HepG2 (cell line): ENCODE results near the gene PLEKHA8. TPM values are rescaled to one million over a fixed set of nuclear protein-coding genes. Genes with fewer than 3 reads are reported as not detected.

Experiments used
- ATAC-seq: fragments of 200-7000 bp; cut with Tn5 transposase; 3 replicates; pipeline ENCODE4 v1.9.1; 2020; ENCODE audit warnings: mild to moderate bottlenecking, moderate library complexity
- BruUV-seq: library from RNA; stranded (reverse); fragments of 400-500 nt; replicated peaks from 2 replicates; lab custom pipeline; 2021; lab: Mats Ljungman, UMichigan
- CTCF ChIA-PET: fragments of 300-600 bp; formaldehyde crosslinking; extraction: SDS; loops from one replicate; lab custom pipeline; 2021; ENCODE audit warnings: low total read pairs, inconsistent platforms, low intra/inter-chr PET ratio; lab: Yijun Ruan, JAX
- POLR2A ChIA-PET: fragments of 350-600 bp; sonication (Branson Sonifier 250); formaldehyde crosslinking; loops from one replicate; lab custom pipeline; 2020; ENCODE audit warnings: antibody characterized with exemption, inconsistent platforms; lab: Yijun Ruan, JAX
- DNase-seq: peaks from one replicate; pipeline ENCODE4 v3.0.0-alpha.2; 2015; ENCODE audit warnings: low spot score
- FAIRE-seq: peaks from 3 replicates; lab custom pipeline; 2011; peaks lifted over from hg19 to GRCh38; lab: Jason Lieb, UNC
- H2AFZ ChIP-seq: one replicate; pipeline ENCODE4 v1.6.1; 2011; ENCODE audit warnings: low read length, inconsistent platforms
- H3K27ac ChIP-seq: fragments of 300-600 bp; 3 replicates; pipeline ENCODE4 v1.8.0; 2011; ENCODE audit warnings: mixed run types, mild to moderate bottlenecking, mixed read lengths, low read length, inconsistent platforms; ENCODE audit not compliant: insufficient read depth; ENCODE audit errors: extremely low read length
- H3K27me3 ChIP-seq, 2 experiments: fragments of 200-600 bp in 1 of 2; 2 replicates in 1 of 2; 3 replicates in 1 of 2; pipeline versions ENCODE4 v1.6.0 to v1.8.0; 2011; ENCODE audit warnings: low read length in 2 of 2, mild to moderate bottlenecking in 2 of 2, moderate library complexity in 2 of 2, inconsistent platforms in 1 of 2; ENCODE audit not compliant: insufficient read depth in 2 of 2, control insufficient read depth in 1 of 2
- H3K36me3 ChIP-seq, 2 experiments: fragments of 200-600 bp in 1 of 2; replicated peaks in 1 of 2; 2 replicates in 1 of 2; 3 replicates in 1 of 2; pipeline versions ENCODE4 v1.5.1 to v1.8.0; 2011; ENCODE audit warnings: low read length in 2 of 2, inconsistent platforms in 1 of 2; ENCODE audit not compliant: insufficient read depth in 2 of 2, control insufficient read depth in 1 of 2
- H3K4me1 ChIP-seq: 2 replicates; pipeline ENCODE4 v1.5.1; 2012; ENCODE audit warnings: low read length, inconsistent platforms; ENCODE audit not compliant: insufficient read depth
- H3K4me2 ChIP-seq: 2 replicates; pipeline ENCODE4 v1.6.0; 2011; ENCODE audit warnings: low read depth, low read length, inconsistent platforms
- H3K4me3 ChIP-seq, 3 experiments: fragments of 200-600 bp in 1 of 3; sonication (generic), shearing (Covaris generic) in 1 of 3; replicated peaks in 1 of 3; 2 replicates each; pipeline ENCODE4 v1.5.1; 2011 to 2016; ENCODE audit warnings: low read length in 3 of 3, inconsistent platforms in 2 of 3, low read depth in 2 of 3, mild to moderate bottlenecking in 2 of 3, control low read depth in 1 of 3, mixed read lengths in 1 of 3; ENCODE audit not compliant: insufficient read depth in 1 of 3
- H3K79me2 ChIP-seq: one replicate; pipeline ENCODE4 v1.6.1; 2011; ENCODE audit warnings: low read length, inconsistent platforms; ENCODE audit not compliant: insufficient read depth
- H3K9ac ChIP-seq: 2 replicates; pipeline ENCODE4 v1.6.0; 2011; ENCODE audit warnings: mild to moderate bottlenecking, low read depth, low read length, inconsistent platforms; ENCODE audit not compliant: insufficient read depth
- H3K9me3 ChIP-seq: 2 replicates; pipeline ENCODE4 v1.5.1; 2012; ENCODE audit warnings: mild to moderate bottlenecking, low read length
- H4K20me1 ChIP-seq: 2 replicates; pipeline ENCODE4 v1.6.0; 2011; ENCODE audit warnings: inconsistent platforms, mild to moderate bottlenecking, low read length, moderate library complexity; ENCODE audit not compliant: insufficient read depth
- FOXK2 ChIP-seq: fragments of 450-650 bp; IDR thresholded peaks from 2 replicates; pipeline ENCODE4 v1.6.1; 2016
- GABPB1 ChIP-seq: IDR thresholded peaks from 2 replicates; pipeline ENCODE4 v1.6.1; 2016; ENCODE audit warnings: mild to moderate bottlenecking, missing genetic modification reagents, moderate library complexity, missing compliant biosample characterization
- HNRNPLL ChIP-seq: fragments of 200-400 bp; formaldehyde crosslinking; IDR thresholded peaks from 2 replicates; pipeline ENCODE4 v1.6.1; 2017; ENCODE audit warnings: mild to moderate bottlenecking, low read depth, low read length; ENCODE audit not compliant: poor library complexity, severe bottlenecking
- ISX ChIP-seq: sonication (generic); formaldehyde crosslinking; conservative IDR thresholded peaks from 2 replicates; pipeline ENCODE4 v1.5.0; 2020; ENCODE audit warnings: missing genetic modification reagents
- STAG1 ChIP-seq: sonication (generic); formaldehyde crosslinking; IDR thresholded peaks from 2 replicates; pipeline ENCODE4 v1.4.0; 2020; ENCODE audit warnings: missing genetic modification reagents
- THAP11 ChIP-seq: IDR thresholded peaks from 2 replicates; pipeline ENCODE4 v1.6.1; 2016; ENCODE audit warnings: missing biosample characterization, missing genetic modification reagents
- TSC22D2 ChIP-seq: sonication (generic); formaldehyde crosslinking; IDR thresholded peaks from 2 replicates; pipeline ENCODE4 v1.5.1; 2020; ENCODE audit warnings: missing genetic modification reagents, mild to moderate bottlenecking, borderline replicate concordance
- ZNF614 ChIP-seq: IDR thresholded peaks from 2 replicates; pipeline ENCODE4 v1.6.1; 2018; ENCODE audit warnings: missing biosample characterization, missing genetic modification reagents, inconsistent platforms, borderline replicate concordance
- ZNF841 ChIP-seq: sonication (generic); formaldehyde crosslinking; IDR thresholded peaks from 2 replicates; pipeline ENCODE4 v1.8.1; 2023; ENCODE audit warnings: missing genetic modification reagents, borderline replicate concordance
- ZSCAN20 ChIP-seq: sonication (generic); formaldehyde crosslinking; IDR thresholded peaks from 2 replicates; pipeline ENCODE4 v1.4.0; 2020; ENCODE audit warnings: missing genetic modification reagents, mild to moderate bottlenecking, borderline replicate concordance
- WGBS: methylation state at CpG from one replicate; pipeline ENCODE4 v1.1.6; 2017; ENCODE audit warnings: low lambda C conversion rate; 5-methylcytosine and 5-hydroxymethylcytosine counted together
- in situ Hi-C: cut with HindIII; loops from 2 replicates; pipeline ENCODE4 v1.10.0; 2017; ENCODE audit warnings: low pct_unique_long_range_greater_than_20kb; ENCODE audit not compliant: extremely low pct_ligation_motif_present
- intact Hi-C: fragments of 100-400 bp; cut with micrococcal nuclease; formaldehyde crosslinking; loops from one replicate; pipeline ENCODE4 v1.10.0; 2022; ENCODE audit not compliant: unreplicated experiment
- polyA plus RNA-seq, 8 experiments: library from polyadenylated mRNA; depleted of rRNA in 3 of 8; stranded (reverse) in 7 of 8; unstranded in 1 of 8; fragments of >200 nt; fragmentation: Illumina TruSeq in 4 of 8; extraction: Trizol in 4 of 8; gene quantifications; 2 replicates each; pipeline versions ENCODE4 v1.2.1 to v1.2.3, GENCODE V29; 2011 to 2016; ENCODE audit warnings: low read depth in 4 of 8, missing spikeins in 1 of 8, mixed read lengths in 1 of 8; ENCODE audit not compliant: insufficient read depth in 1 of 8
- total RNA-seq, 5 experiments: library from RNA; depleted of rRNA; stranded (reverse); fragments of >200 nt; fragmentation: Illumina TruSeq; extraction: Trizol; gene quantifications; 2 replicates each; pipeline ENCODE4 v1.2.3, GENCODE V29; 2016; ENCODE audit warnings: low read depth in 1 of 5
- TF ChIP-seq, protein P1 (sequence below): sonication (generic); formaldehyde crosslinking; IDR thresholded peaks from 2 replicates; pipeline ENCODE4 v1.4.0; 2020; ENCODE audit warnings: missing genetic modification reagents, borderline replicate concordance
- TF ChIP-seq, protein P2 (sequence below): sonication (generic); formaldehyde crosslinking; IDR thresholded peaks from 2 replicates; pipeline ENCODE4 v1.9.0; 2021; ENCODE audit warnings: missing genetic modification reagents, mild to moderate bottlenecking, borderline replicate concordance
- TF ChIP-seq, protein P3 (sequence below): sonication (generic); formaldehyde crosslinking; IDR thresholded peaks from 2 replicates; pipeline ENCODE4 v1.4.0; 2020; ENCODE audit warnings: mild to moderate bottlenecking, missing genetic modification reagents
- TF ChIP-seq, protein P4 (sequence below): sonication (generic); formaldehyde crosslinking; IDR thresholded peaks from 2 replicates; pipeline ENCODE4 v1.4.0; 2020; ENCODE audit warnings: missing genetic modification reagents, low read depth, mild to moderate bottlenecking, borderline replicate concordance

Gene PLEKHA8
- total and polyA plus RNA-seq, 2 of the 13 experiments (the other 11 are each of a cell fraction or from before 2014, with no cell fraction given), result 12.5 to 26.4 TPM

DNA sequence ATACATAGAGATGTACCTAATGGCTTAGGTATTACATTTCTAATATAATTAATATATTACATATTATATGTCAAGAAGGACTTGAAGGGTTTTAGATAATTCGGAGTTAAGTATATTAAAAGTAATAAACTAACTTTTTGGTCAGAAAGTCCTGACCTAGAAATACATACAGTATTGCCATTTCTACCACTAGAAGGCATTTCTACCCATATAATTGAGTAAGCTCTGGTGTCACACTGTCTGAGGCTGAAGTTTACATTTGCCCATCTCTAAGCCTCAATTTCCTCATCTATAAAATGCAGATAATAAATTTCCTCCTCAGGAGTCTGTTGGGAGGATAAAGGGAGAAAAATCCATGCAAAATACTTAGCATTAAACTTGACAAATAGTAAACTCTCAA is 8.8 kb upstream of the PLEKHA8 start:
- Histone ChIP-seq H3K27me3 (no peaks in the 10 kb centered on the region), H3K79me2 (peaks cover 24% of the 10 kb centered on the region), H3K4me2 (no peak overlapping the region), H4K20me1 (no peaks in the 10 kb centered on the region), H3K9ac (no peak overlapping the region), H3K4me1 (peaks cover 21% of the 10 kb centered on the region), H3K36me3 (peaks cover 0 to 24% of the 10 kb centered on the region in 2 experiments; a peak in 3 of 5 replicates), H3K27ac (no peak overlapping the region), H3K4me3 (no peak overlapping the region), H2AFZ (no peak overlapping the region), H3K9me3 (no peaks in the 10 kb centered on the region)
- in situ Hi-C loops (no loop called here), intact Hi-C loops (no loop called here)
- no peak for FAIRE-seq
- no peak for DNase-seq
- TF ChIP-seq FOXK2 (no peak), ZSCAN20 (CRISPR knock-in tag) (no peak), ZNF841 (no peak), TSC22D2 (CRISPR knock-in tag) (no peak), STAG1 (CRISPR knock-in tag) (peak; percentile 11; the same call in 1 of the 2 replicates)
- ATAC-seq, result no peak
- BruUV-seq, result no TSS peak
- ChIA-PET POLR2A (no interaction called here), CTCF (no interaction called here)
- 93% methylated on average over 1 of the region's 1 CpG for WGBS

DNA sequence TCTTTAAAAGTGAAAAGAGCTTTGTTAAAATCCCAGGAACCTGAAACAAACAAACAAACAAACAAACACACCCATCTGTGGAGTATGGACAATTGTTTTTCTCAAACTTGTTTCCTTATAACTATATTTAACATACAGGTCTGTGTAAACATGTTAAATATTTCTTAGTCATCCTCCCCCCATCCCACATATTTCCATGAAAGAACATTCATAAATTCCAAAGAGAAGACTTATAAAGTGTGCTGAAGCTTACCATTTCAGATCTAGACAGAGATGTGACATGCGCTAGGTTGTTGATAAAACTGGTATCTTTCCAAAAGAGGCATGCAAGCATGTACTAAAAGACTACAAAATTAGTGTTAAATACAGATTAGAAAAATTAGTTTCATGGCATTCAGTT is 8.3 kb upstream of the PLEKHA8 start:
- no peaks in the 10 kb centered on the region for H4K20me1 ChIP-seq
- CTCF ChIA-PET, result no interaction called here
- FAIRE-seq, result no peak
- no peak overlapping the region for H3K9ac ChIP-seq
- WGBS, result 100% methylated on average over 1 of the region's 1 CpG
- no peak for ATAC-seq
- H3K27ac ChIP-seq, result no peak overlapping the region
- intact Hi-C loops (no loop called here), in situ Hi-C loops (no loop called here)
- H3K27me3 ChIP-seq, result no peaks in the 10 kb centered on the region
- peaks cover 0 to 24% of the 10 kb centered on the region in 2 experiments; a peak in 3 of 5 replicates for H3K36me3 ChIP-seq
- no peak for DNase-seq
- H3K79me2 ChIP-seq, result peaks cover 29% of the 10 kb centered on the region
- no peak overlapping the region for H3K4me2 ChIP-seq
- H3K4me3 ChIP-seq, result no peak overlapping the region
- POLR2A ChIA-PET, result no interaction called here
- H3K4me1 ChIP-seq, result peaks cover 27% of the 10 kb centered on the region
- BruUV-seq, result no TSS peak
- no peaks in the 10 kb centered on the region for H3K9me3 ChIP-seq
- H2AFZ ChIP-seq, result no peak overlapping the region
- TF ChIP-seq, protein P1, sequence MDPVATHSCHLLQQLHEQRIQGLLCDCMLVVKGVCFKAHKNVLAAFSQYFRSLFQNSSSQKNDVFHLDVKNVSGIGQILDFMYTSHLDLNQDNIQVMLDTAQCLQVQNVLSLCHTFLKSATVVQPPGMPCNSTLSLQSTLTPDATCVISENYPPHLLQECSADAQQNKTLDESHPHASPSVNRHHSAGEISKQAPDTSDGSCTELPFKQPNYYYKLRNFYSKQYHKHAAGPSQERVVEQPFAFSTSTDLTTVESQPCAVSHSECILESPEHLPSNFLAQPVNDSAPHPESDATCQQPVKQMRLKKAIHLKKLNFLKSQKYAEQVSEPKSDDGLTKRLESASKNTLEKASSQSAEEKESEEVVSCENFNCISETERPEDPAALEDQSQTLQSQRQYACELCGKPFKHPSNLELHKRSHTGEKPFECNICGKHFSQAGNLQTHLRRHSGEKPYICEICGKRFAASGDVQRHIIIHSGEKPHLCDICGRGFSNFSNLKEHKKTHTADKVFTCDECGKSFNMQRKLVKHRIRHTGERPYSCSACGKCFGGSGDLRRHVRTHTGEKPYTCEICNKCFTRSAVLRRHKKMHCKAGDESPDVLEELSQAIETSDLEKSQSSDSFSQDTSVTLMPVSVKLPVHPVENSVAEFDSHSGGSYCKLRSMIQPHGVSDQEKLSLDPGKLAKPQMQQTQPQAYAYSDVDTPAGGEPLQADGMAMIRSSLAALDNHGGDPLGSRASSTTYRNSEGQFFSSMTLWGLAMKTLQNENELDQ (CRISPR knock-in tag), result no peak
- TF ChIP-seq HNRNPLL (no peak), GABPB1 (no peak), ISX (CRISPR knock-in tag) (no peak), THAP11 (CRISPR knock-in tag) (no peak), ZNF614 (no peak)
- TF ChIP-seq, protein P2, sequence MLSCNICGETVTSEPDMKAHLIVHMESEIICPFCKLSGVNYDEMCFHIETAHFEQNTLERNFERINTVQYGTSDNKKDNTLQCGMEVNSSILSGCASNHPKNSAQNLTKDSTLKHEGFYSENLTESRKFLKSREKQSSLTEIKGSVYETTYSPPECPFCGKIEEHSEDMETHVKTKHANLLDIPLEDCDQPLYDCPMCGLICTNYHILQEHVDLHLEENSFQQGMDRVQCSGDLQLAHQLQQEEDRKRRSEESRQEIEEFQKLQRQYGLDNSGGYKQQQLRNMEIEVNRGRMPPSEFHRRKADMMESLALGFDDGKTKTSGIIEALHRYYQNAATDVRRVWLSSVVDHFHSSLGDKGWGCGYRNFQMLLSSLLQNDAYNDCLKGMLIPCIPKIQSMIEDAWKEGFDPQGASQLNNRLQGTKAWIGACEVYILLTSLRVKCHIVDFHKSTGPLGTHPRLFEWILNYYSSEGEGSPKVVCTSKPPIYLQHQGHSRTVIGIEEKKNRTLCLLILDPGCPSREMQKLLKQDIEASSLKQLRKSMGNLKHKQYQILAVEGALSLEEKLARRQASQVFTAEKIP (CRISPR knock-in tag), result no peak
- TF ChIP-seq, protein P3, sequence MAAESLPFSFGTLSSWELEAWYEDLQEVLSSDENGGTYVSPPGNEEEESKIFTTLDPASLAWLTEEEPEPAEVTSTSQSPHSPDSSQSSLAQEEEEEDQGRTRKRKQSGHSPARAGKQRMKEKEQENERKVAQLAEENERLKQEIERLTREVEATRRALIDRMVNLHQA (CRISPR knock-in tag), result no peak
- TF ChIP-seq, protein P4, sequence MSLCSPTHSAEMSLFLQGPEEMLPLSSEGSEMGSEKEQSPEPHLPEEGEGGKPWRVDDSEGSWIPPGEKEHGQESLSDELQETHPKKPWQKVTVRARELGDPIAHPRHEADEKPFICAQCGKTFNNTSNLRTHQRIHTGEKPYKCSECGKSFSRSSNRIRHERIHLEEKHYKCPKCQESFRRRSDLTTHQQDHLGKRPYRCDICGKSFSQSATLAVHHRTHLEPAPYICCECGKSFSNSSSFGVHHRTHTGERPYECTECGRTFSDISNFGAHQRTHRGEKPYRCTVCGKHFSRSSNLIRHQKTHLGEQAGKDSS (CRISPR knock-in tag), result no peak
